Naive thymus-derived CD8-positive, alpha-beta T cell (primary cell): ENCODE measurements around the gene RCN2. TPM values are rescaled to one million over a fixed set of nuclear protein-coding genes. Genes with fewer than 3 reads are reported as not detected.
"Not testable (repeated sequence)": the region's sequence is repeated elsewhere in the genome, so short reads cannot be mapped to it uniquely, and the experiment has no call there.

ENCODE experiments used
- ATAC-seq, 2 donors: fragments of 150-1000 bp; cut with Tn5 transposase in 1 of 2; sonication (Bioruptor Pico), chemical (Tn5 transposase) in 1 of 2; 1 replicate in 1 of 2; 2 replicates in 1 of 2; pipeline ENCODE4 v1.10.0; 2021; ENCODE audit warnings: mild to moderate bottlenecking in 2 of 2, moderate library complexity in 2 of 2
- POLR2A ChIA-PET: fragments of 350-600 bp; sonication (Branson Sonifier 250); formaldehyde crosslinking; loops from one replicate; lab custom pipeline; 2021; ENCODE audit warnings: antibody characterized with exemption; lab: Charles Lee
- DNase-seq, 10 donors: peaks; one replicate each; pipeline versions ENCODE4 v3.0.0 to v3.0.0-alpha.2; 2020 to 2022
- H3K27ac Mint-ChIP-seq, 10 donors: one replicate each; pipeline ENCODE4 v1.8.0; 2020 to 2022; ENCODE audit warnings: mild to moderate bottlenecking in 10 of 10, mixed read lengths in 10 of 10, moderate library complexity in 4 of 10, inconsistent platforms in 1 of 10
- H3K27me3 Mint-ChIP-seq, 5 donors: one replicate each; pipeline ENCODE4 v1.8.0; 2021 to 2022; ENCODE audit warnings: mixed read lengths in 5 of 5
- H3K36me3 Mint-ChIP-seq, 3 donors: one replicate each; pipeline ENCODE4 v1.8.0; 2020 to 2022; ENCODE audit warnings: mixed read lengths in 3 of 3, mild to moderate bottlenecking in 2 of 3, inconsistent platforms in 1 of 3
- H3K4me1 Mint-ChIP-seq, 4 donors: one replicate each; pipeline ENCODE4 v1.8.0; 2021 to 2022; ENCODE audit warnings: mixed read lengths in 4 of 4
- H3K4me3 Mint-ChIP-seq, 10 donors: one replicate each; pipeline ENCODE4 v1.8.0; 2020 to 2022; ENCODE audit warnings: mild to moderate bottlenecking in 10 of 10, mixed read lengths in 10 of 10, moderate library complexity in 6 of 10, inconsistent platforms in 1 of 10
- H3K9me3 Mint-ChIP-seq, 9 donors: one replicate each; pipeline ENCODE4 v1.8.0; 2020 to 2022; ENCODE audit warnings: mixed read lengths in 9 of 9, mild to moderate bottlenecking in 3 of 9, inconsistent platforms in 1 of 9, moderate library complexity in 1 of 9
- polyA plus RNA-seq, 3 donors: library from polyadenylated mRNA; unstranded; fragments of 300-500 nt; fragmentation: Illumina TruSeq; gene quantifications; one replicate each; pipeline ENCODE4 v1.2.3, GENCODE V29; 2021
- total RNA-seq, 8 experiments: library from RNA in 2 of 8; stranded (reverse) in 2 of 8; gene quantifications; one replicate each; pipeline ENCODE4 v1.2.3 and lab custom pipeline; 2021 to 2026

Gene RCN2
- total and polyA plus RNA-seq, 5 experiments from 2014 or later = 30.7 to 46.5 (median 40.3) TPM

DNA sequence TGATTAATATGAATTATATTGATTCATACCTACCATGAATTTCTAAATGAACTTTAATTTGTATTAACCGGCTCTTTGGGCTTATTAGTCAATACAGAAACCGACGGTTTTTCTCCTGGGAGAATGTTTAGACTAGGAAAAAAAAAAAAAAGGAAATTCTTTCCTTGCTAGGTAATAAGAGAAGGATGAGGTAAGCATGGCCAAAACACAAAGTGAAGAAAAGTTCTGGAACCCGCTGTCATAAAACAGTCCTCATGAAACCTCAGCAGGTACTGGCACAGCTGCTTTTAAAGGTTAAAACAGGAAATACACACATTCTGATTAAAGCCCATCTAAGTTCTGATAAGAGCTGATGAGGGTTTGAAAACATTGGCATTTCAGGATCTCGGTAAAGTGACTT is 32.6 kb downstream of the RCN2 start:
- peaks cover 0 to 3% (median 0%) of the 10 kb centered on the region in 4 donors for H3K4me1 Mint-ChIP-seq
- ATAC-seq (no peak), DNase-seq (no peak)
- POLR2A ChIA-PET = no interaction called here
- H3K4me3 Mint-ChIP-seq = no peak overlapping the region
- H3K27ac Mint-ChIP-seq = no peak overlapping the region
- H3K27me3 Mint-ChIP-seq = peaks cover 4 to 13% (median 10%) of the 10 kb centered on the region in 5 donors
- no peaks in the 10 kb centered on the region for H3K36me3 Mint-ChIP-seq
- no peaks in the 10 kb centered on the region for H3K9me3 Mint-ChIP-seq

DNA sequence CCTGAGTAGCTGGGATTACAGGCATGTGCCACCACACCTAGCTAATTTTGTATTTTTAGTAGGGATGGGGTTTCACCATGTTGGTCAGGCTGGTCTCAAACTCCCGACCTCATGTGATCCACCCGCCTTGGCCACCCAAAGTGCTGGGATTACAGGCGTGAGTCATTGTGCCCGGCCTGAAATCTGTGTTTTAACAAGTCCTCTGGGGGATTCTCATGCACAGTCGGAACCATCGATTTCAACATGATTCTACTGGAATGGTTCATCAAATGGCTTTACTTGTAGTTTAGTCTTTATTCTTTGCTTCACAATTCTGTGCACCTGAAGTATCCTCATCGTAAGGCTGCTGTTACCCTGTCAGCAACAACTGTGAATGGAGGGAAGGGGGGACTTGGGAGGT is 34.5 kb downstream of the RCN2 start:
- POLR2A ChIA-PET, H3K27ac Mint-ChIP-seq, ATAC-seq, H3K9me3 Mint-ChIP-seq, H3K4me3 Mint-ChIP-seq, DNase-seq, H3K36me3 Mint-ChIP-seq, H3K4me1 Mint-ChIP-seq: not testable (repeated sequence)
- H3K27me3 Mint-ChIP-seq = peaks cover 4 to 13% (median 10%) of the 10 kb centered on the region in 5 donors

GRCh38 chr15:76967067-76967466 is 35.5 kb downstream of the RCN2 start:
- H3K27me3 Mint-ChIP-seq = peaks cover 4 to 12% (median 10%) of the 10 kb centered on the region in 5 donors
- POLR2A ChIA-PET = interaction anchor here (0.7 kb wide), 1 partner anchor 12 kb away, joined by 3 read pairs; no protein-coding TSS in a partner anchor
- no peaks in the 10 kb centered on the region for H3K9me3 Mint-ChIP-seq
- H3K4me1 Mint-ChIP-seq = peaks cover 0 to 3% (median 0%) of the 10 kb centered on the region in 4 donors
- no peak overlapping the region for H3K27ac Mint-ChIP-seq
- ATAC-seq = no peak
- H3K36me3 Mint-ChIP-seq = no peaks in the 10 kb centered on the region
- no peak overlapping the region for H3K4me3 Mint-ChIP-seq
- no peak for DNase-seq

DNA sequence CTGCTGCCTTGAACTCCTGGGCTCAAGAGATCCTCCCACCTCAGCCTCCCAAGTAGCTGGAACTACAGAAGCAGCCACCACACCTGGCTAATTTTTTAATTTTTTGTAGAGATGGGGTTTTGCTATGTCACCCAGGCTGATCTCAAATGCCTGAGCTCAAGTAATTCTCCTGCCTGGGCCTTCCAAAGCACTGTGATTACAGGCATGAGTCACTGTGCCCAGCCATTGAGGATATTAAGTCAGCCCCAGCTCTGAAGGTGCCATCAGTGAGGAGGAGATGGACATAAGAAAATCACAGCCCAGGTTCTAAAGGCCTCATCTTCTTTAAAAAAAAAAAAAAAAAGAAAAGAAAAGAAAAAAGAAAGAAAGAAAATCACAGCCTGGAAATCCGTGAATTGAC is 36.8 kb downstream of the RCN2 start:
- Mint-ChIP-seq H3K4me1 (peaks cover 0 to under 1% (median under 1%) of the 10 kb centered on the region in 4 donors), H3K9me3 (no peaks in the 10 kb centered on the region), H3K27ac (no peak overlapping the region), H3K36me3 (no peaks in the 10 kb centered on the region), H3K27me3 (peaks cover 0 to 5% (median 4%) of the 10 kb centered on the region in 5 donors), H3K4me3 (no peak overlapping the region)
- POLR2A ChIA-PET = no interaction called here
- ATAC-seq = no peak
- DNase-seq = no peak

DNA sequence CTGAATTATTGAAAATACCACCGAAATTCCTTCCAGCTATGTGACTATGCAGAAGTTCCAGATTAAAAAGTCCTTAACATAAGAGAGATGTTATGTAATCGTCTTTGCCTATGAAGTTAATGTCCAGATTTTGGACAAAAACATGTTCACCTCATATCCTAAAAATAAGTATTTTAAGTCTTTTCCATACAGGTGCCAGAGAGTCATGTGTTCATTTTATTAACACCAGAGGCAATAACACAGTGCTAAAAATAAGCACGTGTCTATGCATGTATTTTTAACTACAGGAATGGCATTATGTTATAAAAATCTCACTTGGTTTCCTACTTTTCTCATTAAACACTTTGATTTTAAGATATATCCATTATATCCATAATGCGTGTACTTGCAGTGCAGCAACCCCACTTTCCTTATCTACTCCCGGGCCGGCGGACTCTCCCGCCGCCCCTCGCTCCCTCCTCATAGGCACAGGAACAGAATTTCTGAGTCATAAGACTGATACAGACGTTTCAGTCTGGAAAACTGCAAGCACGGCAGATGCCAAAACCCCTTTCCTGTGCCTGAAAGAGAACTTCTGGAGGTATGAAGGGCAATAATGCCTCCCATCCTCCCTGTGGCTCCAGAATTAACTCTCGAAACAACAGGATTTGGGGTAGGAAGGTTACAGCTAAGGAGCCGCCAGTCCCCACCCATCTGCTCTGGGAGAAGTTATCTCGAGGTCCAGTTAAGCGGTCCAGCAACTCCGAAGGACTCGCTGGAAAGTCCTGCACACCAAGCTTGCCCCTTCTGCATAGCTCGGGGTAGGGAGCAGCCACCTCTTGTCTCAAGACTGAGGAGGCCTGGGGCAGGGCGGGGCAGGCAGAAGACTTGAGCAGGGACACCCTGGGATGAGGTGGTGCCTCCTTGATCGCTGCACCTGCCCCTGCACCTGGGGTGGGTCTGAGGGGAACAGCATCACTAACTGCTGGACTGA is 41.1 kb downstream of the RCN2 start:
- Mint-ChIP-seq H3K27ac (no peak overlapping the region), H3K27me3 (no peaks in the 10 kb centered on the region), H3K4me3 (no peak overlapping the region), H3K4me1 (peaks cover 8 to 12% (median 11%) of the 10 kb centered on the region in 4 donors), H3K36me3 (no peaks in the 10 kb centered on the region), H3K9me3 (no peaks in the 10 kb centered on the region)
- no peak for DNase-seq
- POLR2A ChIA-PET = interaction anchor here (0.8 to 1.6 kb wide), 4 partner anchors 22 to 67 kb away, joined by 3 to 4 read pairs (median 4); partner anchors contain the start of gene PSTPIP1
- ATAC-seq = peak; percentile 8 to 14

DNA sequence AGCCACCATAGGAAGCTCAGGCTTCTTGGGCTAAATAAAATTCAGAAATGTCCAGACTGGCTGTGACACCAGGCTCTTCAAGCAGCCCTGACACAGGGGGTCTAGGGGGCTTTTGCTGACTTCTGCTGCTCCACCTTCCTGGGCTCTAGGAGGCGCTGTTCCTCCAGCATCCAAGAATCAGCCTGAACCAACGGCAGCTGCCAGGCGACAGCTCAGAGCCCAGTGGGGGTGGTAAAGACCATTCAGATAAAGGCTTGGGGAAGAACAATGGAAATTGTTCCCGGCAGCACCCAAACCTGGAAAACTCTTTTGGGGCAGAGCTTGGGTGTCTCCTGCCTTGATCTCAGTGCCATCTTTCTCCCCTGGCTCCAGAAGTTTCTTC is 41.8 kb downstream of the RCN2 start:
- Mint-ChIP-seq H3K4me1 (peaks cover 8 to 15% (median 12%) of the 10 kb centered on the region in 4 donors), H3K27ac (peak overlapping the region in 4 of 10 donors; percentile 1 to 14 (median 7))
- peak; percentile 81 to 89 for ATAC-seq

DNA sequence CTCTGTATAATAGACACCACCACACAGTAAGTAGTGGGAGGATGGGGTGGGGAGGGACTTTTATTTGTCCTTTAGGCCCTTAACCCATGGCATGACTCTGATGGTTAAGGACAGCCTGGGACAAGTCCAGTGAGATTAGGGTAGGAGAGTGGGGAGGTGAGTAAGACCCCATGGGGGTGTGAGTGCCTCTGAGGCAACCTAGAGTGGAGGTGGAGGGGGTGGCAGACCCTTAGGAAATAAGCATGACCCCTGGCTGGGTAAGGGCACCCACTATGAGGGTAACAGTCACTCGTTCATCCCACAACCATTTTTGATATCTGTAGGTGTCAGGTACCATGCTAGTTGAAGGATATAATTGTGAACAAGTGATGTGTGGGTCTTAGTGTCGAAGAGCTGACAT is 42.4 kb downstream of the RCN2 start:
- Mint-ChIP-seq H3K27ac (peak overlapping the region in 3 of 10 donors; percentile 4 to 14 (median 10)), H3K27me3 (no peaks in the 10 kb centered on the region), H3K4me3 (no peak overlapping the region), H3K36me3 (peaks cover 0 to 3% (median 0%) of the 10 kb centered on the region in 3 donors), H3K4me1 (peaks cover 8 to 15% (median 12%) of the 10 kb centered on the region in 4 donors), H3K9me3 (no peaks in the 10 kb centered on the region)
- DNase-seq = no peak
- POLR2A ChIA-PET = interaction anchor here (1.0 to 1.6 kb wide), 3 partner anchors 21 to 68 kb away, joined by 3 to 4 read pairs (median 4); partner anchors contain the start of gene PSTPIP1
- no peak for ATAC-seq

More for the DNA sequence above, 41.8 kb downstream of the RCN2 start:
- peak; percentile 48 to 85 (median 67) for DNase-seq
- Mint-ChIP-seq H3K4me3 (no peak overlapping the region), H3K36me3 (peaks cover 0 to 2% (median 0%) of the 10 kb centered on the region in 3 donors), H3K27me3 (no peaks in the 10 kb centered on the region), H3K9me3 (no peaks in the 10 kb centered on the region)
- POLR2A ChIA-PET = interaction anchor here (0.8 to 1.6 kb wide), 4 partner anchors 22 to 68 kb away, joined by 3 to 4 read pairs (median 4); partner anchors contain the start of gene PSTPIP1

DNA sequence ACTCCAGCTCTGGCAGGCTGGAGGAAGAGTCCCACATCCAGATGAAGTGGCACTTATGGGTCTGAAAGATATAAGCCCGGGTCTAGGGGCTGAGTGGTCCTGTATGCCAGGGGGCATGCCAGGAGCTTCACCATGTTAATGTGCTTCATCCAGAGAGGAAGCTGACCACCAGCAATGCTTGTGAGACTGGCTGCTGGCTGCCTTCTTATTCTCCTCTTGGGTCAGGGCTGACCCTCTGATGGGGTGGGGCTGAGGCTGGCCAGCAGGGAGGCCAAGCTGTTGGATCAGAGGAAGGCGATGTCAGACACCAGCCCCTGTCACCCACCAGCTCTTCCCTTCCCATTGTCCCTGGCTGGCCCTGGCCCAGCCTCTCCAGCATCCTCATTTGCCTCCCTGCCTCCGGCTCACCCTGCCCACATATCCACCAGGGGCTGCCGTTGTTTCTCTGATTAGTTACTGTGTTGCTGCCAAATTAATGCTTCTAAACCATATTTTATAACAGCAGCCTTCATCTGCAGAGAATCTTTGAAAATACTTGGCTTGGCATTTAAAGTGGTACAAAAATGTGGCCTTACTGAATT is 43.0 kb downstream of the RCN2 start:
- POLR2A ChIA-PET = interaction anchor here (1.4 to 1.6 kb wide), 2 partner anchors 20 to 60 kb away, joined by 4 read pairs; partner anchors contain the start of gene PSTPIP1
- H3K27me3 Mint-ChIP-seq = no peaks in the 10 kb centered on the region
- DNase-seq (no peak), ATAC-seq (no peak)
- peaks cover 8 to 15% (median 12%) of the 10 kb centered on the region in 4 donors for H3K4me1 Mint-ChIP-seq
- no peaks in the 10 kb centered on the region for H3K9me3 Mint-ChIP-seq
- H3K36me3 Mint-ChIP-seq = peaks cover 0 to 3% (median 0%) of the 10 kb centered on the region in 3 donors
- no peak overlapping the region for H3K4me3 Mint-ChIP-seq
- no peak overlapping the region for H3K27ac Mint-ChIP-seq

GRCh38 chr15:76976141-76976540 is 44.6 kb downstream of the RCN2 start:
- ATAC-seq (no peak), DNase-seq (no peak)
- POLR2A ChIA-PET = interaction anchor here (0.6 kb wide), 1 partner anchor 86 kb away, joined by 4 read pairs; no protein-coding TSS in a partner anchor
- H3K4me1 Mint-ChIP-seq = peaks cover 8 to 15% (median 12%) of the 10 kb centered on the region in 4 donors
- H3K4me3 Mint-ChIP-seq = no peak overlapping the region
- peak overlapping the region in 2 of 10 donors; percentile 58 for H3K27ac Mint-ChIP-seq
- H3K9me3 Mint-ChIP-seq = no peaks in the 10 kb centered on the region
- H3K36me3 Mint-ChIP-seq = peaks cover 0 to 3% (median 0%) of the 10 kb centered on the region in 3 donors
- no peaks in the 10 kb centered on the region for H3K27me3 Mint-ChIP-seq

- Mint-ChIP-seq H3K27ac (peak overlapping the region in 3 of 10 donors; percentile 53 to 58 (median 58)), H3K4me3 (no peak overlapping the region), H3K4me1 (peaks cover 8 to 15% (median 12%) of the 10 kb centered on the region in 4 donors), H3K36me3 (peaks cover 0 to 3% (median 0%) of the 10 kb centered on the region in 3 donors), H3K27me3 (no peaks in the 10 kb centered on the region), H3K9me3 (no peaks in the 10 kb centered on the region)
- POLR2A ChIA-PET = interaction anchor here (0.6 to 1.0 kb wide), 2 partner anchors 18 to 86 kb away, joined by 3 to 4 read pairs; partner anchors contain the start of gene PSTPIP1
- DNase-seq (no peak), ATAC-seq (no peak)
These were observed 45.2 kb downstream of the RCN2 start for GRCh38 chr15:76976572-76977270.

- peaks cover 8 to 20% (median 8%) of the 10 kb centered on the region in 4 donors for H3K4me1 Mint-ChIP-seq
- POLR2A ChIA-PET = interaction anchor here (1.4 kb wide), 1 partner anchor 12 kb away, joined by 3 read pairs; no protein-coding TSS in a partner anchor
- ATAC-seq = no peak
These were observed 47.2 kb downstream of the RCN2 start for GRCh38 chr15:76978522-76979330.

More at GRCh38 chr15:76978522-76979330, 47.2 kb downstream of the RCN2 start:
- Mint-ChIP-seq H3K27me3 (no peaks in the 10 kb centered on the region), H3K9me3 (no peaks in the 10 kb centered on the region), H3K27ac (no peak overlapping the region), H3K36me3 (peaks cover 0 to 3% (median 0%) of the 10 kb centered on the region in 3 donors), H3K4me3 (no peak overlapping the region)
- DNase-seq = no peak
